Activated CD4-positive, alpha-beta T cell treated with anti-CD3 and anti-CD28 coated beads, Interleukin-2, Interleukin-4, amounts not matched to agents 100 ng/mL and 50 ng/mL, durations not matched to agents 16 hours and 8 hours (primary cell): Measurements from ENCODE around the gene SERPINF2.
"Not testable (repeated sequence)": the region's sequence is repeated elsewhere in the genome, so short reads cannot be mapped to it uniquely, and the experiment has no call there.

Experiments used
- DNase-seq: peaks from one replicate; pipeline ENCODE4 v3.0.0-alpha.2; 2020; ENCODE audit warnings: low spot score

Gene SERPINF2

DNA sequence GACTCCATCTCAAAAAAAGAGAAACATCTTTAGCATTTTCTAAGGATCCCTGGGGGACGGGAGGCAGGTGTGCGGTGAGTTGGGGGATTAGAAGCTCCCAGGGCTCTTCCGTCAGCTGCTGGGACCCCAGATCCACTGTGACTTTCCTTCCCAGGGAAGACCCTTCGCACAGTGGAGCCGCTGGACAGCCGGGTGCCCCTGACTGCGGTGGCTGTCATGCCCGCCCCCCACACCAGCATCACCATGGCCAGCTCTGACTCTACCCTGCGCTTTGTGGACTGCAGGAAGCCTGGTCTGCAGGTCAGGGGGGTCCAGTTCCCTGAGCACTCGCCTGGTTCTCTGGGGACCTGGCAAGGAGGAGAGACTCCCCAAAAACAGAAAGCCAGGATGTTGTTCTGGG lies 7.3 kb upstream of the SERPINF2 start:
- no peak for DNase-seq

DNA sequence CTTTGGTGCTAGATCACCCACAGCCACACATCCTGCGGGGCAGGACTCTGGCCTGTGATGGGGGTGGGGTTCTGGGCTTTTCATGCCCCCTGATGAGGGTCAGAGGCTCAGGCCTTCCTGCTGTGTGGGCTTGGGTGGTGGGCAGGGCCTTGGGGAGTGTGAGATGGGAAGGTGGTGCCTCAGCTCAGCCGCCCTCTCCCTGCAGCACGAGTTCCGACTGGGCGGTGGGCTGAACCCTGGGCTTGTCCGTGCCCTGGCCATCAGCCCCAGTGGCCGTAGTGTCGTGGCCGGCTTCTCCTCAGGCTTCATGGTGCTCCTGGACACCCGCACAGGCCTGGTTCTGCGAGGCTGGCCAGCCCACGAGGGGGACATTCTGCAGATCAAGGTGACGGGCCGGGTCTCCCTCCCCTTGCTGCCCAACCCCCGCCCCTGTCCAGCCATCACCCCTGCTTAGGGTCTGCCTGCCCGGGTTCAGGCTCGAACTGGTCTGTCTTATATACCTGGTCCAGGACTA lies 6.8 kb upstream of the SERPINF2 start:
- no peak for DNase-seq

DNA sequence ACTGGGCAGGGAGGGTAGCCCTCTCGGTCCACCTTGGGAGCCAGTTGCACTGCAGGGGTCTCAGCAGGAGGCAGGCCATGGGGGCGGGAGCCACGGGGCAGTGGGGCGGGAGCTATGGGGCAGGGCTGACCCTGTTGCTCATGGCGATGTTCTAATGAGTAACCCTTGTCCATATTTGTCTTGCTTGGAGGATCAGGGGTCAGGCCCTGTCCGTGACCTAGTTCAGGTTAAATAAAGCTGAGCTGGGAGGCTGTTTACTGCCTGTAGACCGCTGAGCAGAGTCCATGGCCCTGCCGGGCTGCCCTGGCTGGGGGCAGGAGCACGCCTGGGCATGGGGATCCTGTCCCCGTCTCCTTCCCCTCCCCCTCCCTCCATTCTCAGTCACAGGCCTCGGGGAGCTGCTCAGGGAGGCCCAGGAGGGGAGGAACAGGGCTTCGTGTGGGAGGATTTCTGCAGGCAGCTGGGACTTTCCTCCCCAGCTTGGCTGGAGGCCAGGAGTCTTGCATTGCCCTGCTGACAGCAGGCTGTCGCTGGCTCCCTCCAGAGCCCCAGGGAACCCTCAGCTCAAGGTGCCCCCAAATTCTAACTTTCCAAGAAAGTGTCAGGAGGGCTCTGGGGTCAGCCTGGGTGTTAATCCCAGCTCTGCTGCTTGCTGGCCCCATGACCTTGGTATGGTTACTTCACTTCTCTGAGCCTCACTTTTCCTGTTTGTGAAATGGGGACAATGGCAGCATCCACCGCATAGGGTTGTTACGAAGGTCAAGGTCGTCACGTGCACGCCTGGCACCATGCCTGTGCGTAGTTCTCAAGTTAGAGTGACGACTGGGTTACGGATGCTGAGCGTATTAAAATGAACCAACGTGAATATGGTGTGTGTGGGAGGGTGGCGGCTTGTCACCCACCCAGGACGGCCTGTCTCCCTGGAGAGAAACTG lies 6.1 kb upstream of the SERPINF2 start:
- no peak for DNase-seq

DNA sequence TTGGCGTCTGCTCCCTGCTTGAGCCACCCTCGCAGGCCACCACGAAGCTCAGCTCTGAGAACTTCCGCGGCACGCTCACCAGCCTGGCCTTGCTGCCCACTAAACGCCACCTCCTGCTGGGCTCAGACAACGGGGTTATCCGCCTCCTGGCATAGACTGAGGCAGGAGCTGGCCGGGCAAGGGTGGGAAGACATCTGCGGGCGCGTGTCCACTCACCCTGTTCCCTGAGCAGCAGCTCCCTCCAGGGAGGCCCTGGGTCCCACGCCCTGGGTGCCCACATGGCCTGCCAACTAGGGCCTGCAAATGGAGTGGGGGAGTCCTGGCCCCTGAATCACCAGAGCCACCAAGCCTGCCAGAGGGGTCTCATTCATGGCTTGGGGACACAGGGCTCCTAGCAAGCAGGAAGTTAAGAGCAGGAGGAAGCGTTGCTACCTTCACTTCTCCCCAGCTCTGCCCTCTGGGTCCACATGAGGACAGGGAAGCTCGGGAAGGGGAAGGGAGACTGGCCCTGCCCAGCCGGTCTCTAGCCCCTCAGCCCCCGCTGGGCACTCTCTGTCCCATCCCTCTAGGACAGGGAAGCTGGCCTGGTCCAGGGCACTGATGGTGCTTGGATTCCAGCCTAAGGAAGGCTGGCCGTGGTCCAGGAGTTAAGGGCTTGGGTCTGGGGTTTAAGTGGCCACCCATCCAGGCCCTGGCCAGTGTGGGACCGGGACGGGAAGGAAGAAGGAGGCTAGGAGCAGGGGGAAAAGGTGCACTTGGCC lies 5.0 kb upstream of the SERPINF2 start:
- DNase-seq, result no peak

DNA sequence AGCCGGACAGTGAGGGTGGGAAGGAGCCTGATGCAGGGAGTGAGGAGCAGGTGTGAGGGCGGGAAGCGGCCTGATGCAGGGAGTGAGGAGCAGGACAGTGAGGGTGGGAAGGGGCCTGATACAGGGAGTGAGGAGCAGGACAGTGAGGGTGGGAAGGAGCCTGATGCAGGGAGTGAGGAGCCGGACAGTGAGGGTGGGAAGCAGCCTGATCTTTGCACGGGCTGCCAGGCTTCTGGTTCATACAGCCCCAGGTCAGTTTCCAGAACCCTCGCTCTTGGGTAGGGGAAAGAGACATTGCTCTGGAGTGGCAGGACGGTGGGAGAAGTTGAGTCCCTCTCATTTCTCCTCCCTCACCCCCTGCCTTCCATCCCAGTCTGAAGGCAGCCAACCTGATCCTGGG lies 772 bp upstream of the SERPINF2 start:
- not testable (repeated sequence) for DNase-seq

DNA sequence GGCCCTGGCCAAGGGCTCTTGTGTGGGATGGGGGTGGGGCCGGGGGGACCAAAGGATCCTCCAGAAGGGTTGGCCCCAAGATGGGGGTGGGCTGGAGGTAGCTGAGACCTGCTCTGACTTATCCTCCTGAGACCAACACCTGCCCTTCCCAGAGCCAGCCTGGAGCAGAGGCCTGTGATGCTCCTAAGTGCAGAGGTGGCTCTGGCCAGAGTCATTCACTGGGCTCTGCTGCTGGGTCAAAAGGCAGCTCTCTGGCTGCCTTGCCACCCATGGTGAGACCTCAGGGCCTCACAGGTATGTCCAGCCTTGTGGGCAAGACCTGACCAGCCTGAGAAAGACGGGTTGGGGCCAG lies 393 bp downstream of the SERPINF2 start:
- no peak for DNase-seq

DNA sequence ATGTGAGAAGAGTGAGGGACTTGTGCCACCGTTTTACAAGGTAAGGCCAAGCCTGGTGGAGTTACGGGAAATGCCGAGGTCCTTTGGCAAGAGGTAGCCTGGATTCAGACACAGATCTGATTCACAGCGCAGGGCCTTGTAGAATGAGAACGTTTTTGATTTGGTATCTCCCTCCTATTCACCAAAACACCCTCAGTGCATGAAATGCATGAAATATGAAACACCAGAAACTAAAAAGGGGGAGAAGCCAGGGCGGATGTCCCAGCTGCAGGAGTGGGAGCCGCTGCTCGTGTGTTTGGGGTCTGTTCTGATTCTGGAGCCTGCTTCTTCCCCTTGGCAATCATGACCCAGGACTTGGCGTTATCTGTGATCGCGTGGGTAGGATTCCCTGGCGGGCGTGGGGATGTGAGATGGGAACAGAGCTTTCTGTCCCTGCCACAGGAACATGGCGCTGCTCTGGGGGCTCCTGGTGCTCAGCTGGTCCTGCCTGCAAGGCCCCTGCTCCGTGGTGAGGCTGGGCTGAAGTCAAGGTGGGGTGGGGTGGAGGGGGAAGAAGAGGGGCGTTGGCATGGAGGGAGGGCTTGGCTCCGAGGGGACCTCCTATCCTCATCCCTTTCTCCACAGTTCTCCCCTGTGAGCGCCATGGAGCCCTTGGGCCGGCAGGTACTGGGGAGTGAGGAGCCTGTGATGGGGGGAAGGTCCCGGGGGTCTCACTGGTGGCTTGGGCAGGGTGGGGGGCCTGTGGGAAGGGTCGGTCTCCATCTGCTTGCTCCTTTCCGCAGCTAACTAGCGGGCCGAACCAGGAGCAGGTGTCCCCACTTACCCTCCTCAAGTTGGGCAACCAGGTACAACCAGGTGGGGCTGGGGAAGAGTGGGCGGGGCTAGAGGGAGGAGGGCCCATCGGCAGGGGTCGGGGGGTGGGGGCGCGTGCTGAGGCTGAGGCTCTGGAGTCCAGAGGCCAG lies 2.2 kb downstream of the SERPINF2 start:
- no peak for DNase-seq

DNA sequence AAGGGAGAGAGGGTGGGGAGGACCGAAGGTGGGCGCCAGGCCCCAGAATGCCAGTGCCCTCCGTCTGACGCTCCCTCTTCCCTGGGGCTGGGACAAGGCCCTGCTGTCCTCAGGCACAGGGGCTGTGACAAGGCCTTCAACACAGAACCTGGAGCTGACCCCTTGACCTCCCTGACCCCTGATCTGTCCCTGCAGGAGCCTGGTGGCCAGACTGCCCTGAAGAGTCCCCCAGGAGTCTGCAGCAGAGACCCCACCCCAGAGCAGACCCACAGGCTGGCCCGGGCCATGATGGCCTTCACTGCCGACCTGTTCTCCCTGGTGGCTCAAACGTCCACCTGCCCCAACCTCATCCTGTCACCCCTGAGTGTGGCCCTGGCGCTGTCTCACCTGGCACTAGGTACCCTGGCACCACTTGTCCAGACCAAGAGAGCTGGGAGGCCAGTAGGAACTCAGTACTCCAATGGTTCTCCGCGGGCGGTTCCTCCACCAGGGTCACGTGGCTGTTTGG lies 2.9 kb downstream of the SERPINF2 start:
- no peak for DNase-seq

DNA sequence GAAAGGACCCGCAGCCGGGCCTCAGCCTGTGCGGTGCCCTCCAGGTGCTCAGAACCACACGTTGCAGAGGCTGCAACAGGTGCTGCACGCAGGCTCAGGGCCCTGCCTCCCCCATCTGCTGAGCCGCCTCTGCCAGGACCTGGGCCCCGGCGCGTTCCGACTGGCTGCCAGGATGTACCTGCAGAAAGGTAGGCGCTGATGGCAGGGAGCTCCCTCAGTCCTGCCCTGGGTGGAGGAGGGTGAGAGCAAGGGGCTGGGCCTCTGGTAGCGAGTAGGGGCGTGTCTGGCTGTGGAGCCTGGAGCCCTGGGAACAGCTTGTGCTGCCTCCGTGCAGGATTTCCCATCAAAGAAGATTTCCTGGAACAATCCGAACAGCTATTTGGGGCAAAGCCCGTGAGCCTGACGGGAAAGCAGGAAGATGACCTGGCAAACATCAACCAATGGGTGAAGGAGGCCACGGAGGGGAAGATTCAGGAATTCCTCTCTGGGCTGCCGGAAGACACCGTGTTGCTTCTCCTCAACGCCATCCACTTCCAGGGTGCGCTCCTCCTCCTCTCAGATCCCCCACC lies 4.4 kb downstream of the SERPINF2 start:
- DNase-seq, result no peak

DNA sequence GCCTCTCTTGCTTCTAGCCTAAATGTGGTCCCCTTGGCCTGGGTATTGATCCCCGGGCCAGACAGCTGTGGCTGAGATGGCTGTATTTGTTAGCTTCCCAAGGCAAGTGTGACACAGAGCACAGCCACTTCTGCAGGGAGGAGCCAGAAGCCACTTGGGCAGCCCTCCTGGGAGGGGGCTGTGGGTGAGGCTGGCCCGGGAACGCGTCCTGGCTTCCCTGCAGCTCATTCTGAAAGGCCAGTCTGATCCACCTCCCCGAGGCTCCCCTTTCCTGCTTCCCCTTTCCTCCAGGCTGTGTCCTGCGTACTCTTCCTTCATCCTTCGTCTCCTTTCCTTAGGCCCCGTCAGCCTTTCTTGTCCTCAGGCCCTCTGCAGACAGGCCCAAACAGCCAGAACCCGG lies 8.0 kb downstream of the SERPINF2 start:
- no peak for DNase-seq

DNA sequence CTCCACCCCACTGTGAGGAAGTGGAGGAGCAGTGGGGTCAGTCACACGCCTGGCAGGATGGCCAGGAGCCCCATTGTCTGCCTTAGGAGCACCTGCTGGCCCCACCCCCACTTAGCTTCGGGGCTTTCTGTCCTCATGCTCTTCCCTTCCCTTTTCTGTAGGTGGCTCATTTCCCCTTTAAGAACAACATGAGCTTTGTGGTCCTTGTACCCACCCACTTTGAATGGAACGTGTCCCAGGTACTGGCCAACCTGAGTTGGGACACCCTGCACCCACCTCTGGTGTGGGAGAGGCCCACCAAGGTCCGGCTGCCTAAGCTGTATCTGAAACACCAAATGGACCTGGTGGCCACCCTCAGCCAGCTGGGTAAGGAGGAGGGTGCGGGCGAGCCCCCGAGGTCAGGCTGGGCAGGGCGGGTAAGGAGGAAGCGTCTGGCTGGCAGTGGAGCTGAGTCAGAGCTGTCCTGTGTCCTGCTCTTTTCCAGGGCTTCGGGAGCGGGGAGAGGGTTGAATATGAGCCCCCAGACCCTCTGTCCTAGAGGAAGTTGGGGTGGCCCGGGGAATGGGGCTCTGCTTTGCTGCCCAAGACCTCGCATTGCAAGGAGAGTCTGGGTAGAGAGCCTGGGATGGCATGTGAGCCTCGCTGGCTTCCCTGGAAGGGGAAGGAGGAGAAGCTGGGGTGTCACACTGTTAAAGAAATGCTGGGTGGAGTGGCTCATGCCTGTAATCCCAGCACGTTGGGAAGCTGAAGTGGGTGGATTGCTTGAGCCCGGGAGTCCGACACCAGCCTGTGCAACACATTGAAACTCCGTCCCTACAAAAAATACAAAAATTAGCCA lies 10.0 kb downstream of the SERPINF2 start:
- DNase-seq, result no peak

DNA sequence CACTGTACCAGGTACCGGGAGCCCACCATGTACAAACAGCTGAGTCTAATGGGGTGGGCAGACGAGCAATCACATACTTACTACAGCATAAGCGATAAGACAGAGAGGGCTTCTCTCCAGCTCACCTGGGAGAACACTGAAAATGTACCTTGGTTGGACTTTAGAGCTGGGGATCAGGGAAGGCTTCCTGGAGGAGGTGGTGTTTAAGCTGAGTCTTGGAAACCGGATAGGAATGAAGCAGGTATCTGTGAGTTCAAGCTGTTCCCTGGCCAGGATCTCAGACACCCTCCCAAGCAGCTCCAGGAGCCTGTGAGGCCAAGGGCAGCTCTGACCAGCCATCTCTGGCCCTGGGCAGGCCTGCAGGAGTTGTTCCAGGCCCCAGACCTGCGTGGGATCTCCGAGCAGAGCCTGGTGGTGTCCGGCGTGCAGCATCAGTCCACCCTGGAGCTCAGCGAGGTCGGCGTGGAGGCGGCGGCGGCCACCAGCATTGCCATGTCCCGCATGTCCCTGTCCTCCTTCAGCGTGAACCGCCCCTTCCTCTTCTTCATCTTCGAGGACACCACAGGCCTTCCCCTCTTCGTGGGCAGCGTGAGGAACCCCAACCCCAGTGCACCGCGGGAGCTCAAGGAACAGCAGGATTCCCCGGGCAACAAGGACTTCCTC lies 11.2 kb downstream of the SERPINF2 start:
- no peak for DNase-seq

DNA sequence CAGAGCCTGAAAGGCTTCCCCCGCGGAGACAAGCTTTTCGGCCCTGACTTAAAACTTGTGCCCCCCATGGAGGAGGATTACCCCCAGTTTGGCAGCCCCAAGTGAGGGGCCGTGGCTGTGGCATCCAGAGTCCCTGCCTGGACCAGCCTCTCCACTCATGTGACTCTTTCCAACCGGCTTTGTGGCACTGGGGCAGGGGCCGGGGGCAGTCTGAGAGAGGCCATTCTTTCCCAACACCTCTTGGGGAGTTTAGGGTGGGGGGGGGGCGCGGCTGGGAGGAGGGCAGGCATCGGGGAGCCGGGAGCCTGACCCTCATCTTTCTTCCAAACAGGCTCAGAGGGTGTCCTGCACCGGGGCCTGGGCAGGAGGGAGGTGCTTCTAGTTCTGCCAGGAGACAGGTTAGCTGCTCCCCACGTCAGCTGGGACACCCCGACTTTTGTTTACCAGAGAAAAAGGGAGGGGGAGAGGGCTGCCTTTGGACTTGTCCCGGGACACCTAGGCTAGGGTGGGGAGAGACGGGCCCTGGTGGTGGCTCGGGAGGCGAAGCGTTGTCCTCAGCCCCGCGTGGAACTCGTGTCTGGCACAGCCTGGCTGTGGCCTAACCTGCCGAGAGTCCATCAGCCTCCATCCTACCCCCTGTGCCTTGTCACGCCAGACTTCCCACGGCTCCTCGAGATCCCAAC lies 11.9 kb downstream of the SERPINF2 start:
- no peak for DNase-seq

DNA sequence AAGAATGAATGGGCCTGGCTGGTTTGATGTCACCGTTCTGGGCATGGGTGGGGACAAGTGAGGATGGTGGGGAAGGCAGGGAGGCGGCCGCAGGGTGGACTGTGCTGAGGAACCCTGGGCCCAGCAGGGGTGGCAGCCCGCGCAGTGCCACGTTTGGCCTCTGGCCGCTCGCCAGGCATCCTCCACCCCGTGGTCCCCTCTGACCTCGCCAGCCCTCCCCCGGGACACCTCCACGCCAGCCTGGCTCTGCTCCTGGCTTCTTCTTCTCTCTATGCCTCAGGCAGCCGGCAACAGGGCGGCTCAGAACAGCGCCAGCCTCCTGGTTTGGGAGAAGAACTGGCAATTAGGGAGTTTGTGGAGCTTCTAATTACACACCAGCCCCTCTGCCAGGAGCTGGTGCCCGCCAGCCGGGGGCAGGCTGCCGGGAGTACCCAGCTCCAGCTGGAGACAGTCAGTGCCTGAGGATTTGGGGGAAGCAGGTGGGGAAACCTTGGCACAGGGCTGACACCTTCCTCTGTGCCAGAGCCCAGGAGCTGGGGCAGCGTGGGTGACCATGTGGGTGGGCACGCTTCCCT lies 12.7 kb downstream of the SERPINF2 start:
- DNase-seq, result no peak

DNA sequence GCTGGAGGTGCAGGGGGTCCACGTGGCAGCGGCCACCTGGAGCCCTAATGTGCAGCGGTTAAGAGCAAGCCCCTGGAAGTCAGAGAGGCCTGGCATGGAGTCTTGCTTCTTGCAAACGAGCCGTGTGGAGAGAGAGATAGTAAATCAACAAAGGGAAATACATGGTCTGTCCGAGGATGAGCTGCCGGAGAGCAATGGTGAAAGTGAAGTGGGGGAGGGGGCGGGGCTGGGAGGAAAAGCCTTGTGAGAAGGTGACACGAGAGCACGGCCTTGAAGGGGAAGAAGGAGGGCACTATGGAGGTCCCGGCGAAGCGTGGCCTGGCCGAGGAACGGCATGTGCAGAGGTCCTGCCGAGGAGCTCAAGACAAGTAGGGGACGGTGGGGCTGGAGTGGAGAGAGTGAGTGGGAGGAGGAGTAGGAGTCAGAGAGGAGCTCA lies 13.2 kb downstream of the SERPINF2 start:
- DNase-seq, result no peak

DNA sequence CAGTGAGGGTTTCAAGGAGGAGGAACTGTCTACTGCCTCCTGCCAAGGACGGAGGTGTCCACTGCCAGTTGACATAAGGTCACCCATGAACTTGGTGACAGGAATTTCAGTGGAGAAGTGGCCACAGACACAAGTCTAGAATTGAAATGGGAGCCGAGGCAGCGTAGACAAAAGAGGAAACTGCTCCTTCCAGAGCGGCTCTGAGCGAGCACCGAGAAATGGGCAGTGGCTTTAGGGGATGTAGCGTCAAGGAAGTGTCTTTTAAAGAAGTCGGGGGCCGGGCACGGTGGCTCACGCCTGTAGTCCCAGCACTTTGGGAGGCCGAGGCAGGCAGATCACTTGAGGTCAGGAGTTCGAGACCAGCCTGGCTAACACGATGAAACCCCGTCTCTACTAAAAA lies 16.1 kb downstream of the SERPINF2 start:
- no peak for DNase-seq

DNA sequence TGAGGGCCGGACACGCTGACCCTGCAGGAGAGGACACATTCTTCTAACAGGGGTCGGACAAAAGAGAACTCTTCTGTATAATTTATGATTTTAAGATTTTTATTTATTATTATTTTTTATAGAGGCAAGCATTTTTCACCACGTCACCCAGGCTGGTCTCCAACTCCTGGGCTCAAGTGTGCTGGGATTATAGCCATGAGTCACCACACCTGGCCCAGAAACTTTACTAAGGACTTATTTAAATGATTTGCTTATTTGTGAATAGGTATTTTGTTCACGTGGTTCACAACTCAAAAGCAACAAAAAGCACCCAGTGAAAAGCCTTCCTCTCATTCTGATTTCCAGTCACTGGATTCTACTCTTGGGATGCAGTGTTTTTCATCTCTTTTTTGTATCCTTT lies 16.9 kb downstream of the SERPINF2 start:
- no peak for DNase-seq

DNA sequence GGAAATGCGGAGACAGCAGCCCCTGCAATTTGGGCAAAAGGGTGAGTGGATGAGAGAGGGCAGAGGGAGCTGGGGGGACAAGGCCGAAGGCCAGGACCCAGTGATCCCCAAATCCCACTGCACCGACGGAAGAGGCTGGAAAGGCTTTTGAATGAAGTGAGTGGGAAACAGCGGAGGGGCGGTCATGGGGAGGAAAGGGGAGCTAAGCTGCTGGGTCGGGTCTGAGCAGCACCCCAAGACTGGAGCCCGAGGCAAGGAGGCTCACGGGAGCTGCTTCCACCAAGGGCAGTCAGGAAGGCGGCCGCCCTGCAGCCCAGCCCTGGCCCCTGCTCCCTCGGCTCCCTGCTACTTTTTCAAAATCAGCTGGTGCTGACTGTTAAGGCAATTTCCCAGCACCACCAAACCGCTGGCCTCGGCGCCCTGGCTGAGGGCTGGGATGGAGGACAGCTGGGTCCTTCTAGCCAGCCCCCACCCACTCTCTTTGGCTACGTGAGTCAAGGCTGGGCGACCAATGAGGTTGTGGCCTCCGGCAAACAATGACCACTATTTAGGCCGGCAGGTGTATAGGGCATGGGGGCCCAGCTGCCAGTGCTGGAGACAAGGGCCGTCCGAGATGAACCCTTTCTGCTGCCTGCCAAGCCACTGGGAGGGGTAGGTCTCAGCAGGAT lies 19.7 kb downstream of the SERPINF2 start:
- no peak for DNase-seq
